HCT116 (cell line): ENCODE measurements around the gene TBC1D8. TPM values are rescaled to one million over a fixed set of nuclear protein-coding genes. Genes with fewer than 3 reads are reported as not detected.

ENCODE experiments used
- ATAC-seq: fragments of 200-7000 bp; cut with Tn5 transposase; 2 replicates; pipeline ENCODE4 v1.9.1; 2020; ENCODE audit warnings: mild to moderate bottlenecking, moderate library complexity
- BruUV-seq: library from RNA; stranded (reverse); fragments of 400-500 nt; replicated peaks from 2 replicates; lab custom pipeline; 2021; lab: Mats Ljungman, UMichigan
- CTCF ChIA-PET: fragments of 300-600 bp; sonication (Branson Sonifier 250); formaldehyde crosslinking; loops from one replicate; lab custom pipeline; 2021; ENCODE audit warnings: antibody characterized with exemption; lab: Charles Lee
- POLR2A ChIA-PET: fragments of 300-600, 350-600 bp; sonication (Branson Sonifier 250); formaldehyde crosslinking; loops from one replicate; lab custom pipeline; 2021; ENCODE audit warnings: antibody characterized with exemption; lab: Charles Lee
- RAD21 ChIA-PET, 2 experiments: fragments of 300-600 bp; sonication (Branson Sonifier 250); formaldehyde crosslinking; loops; one replicate each; lab custom pipeline; 2023; ENCODE audit warnings: low total read pairs in 2 of 2; ENCODE audit not compliant: uncharacterized antibody in 2 of 2, unreplicated experiment in 2 of 2, low non-redundant PET in 1 of 2; lab: Charles Lee
- DNase-seq: peaks from one replicate; pipeline ENCODE4 v3.0.0-alpha.2; 2010; ENCODE audit warnings: low read depth, low spot score
- H2AFZ ChIP-seq: fragments of 200-600 bp; shearing (Covaris generic), sonication (generic); 2 replicates; pipeline ENCODE4 v1.6.1; 2017; ENCODE audit warnings: low read depth, mixed run types, mixed read lengths, antibody characterized with exemption, low read length; ENCODE audit not compliant: poor library complexity, severe bottlenecking
- H3K27ac ChIP-seq: 2 replicates; pipeline ENCODE4 v1.5.1; 2012; ENCODE audit warnings: low read depth, low read length
- H3K27me3 ChIP-seq: fragments of 200-600 bp; sonication (generic); 2 replicates; pipeline ENCODE4 v1.6.1; 2016; ENCODE audit warnings: mixed run types, low read length, mixed read lengths; ENCODE audit not compliant: insufficient read depth
- H3K36me3 ChIP-seq, 2 experiments: fragments of 200-500 bp in 1 of 2; fragments of 200-600 bp in 1 of 2; sonication (Bioruptor generic) in 1 of 2; sonication (generic) in 1 of 2; 2 replicates each; pipeline versions ENCODE4 v1.5.1 to v1.6.1; 2014 to 2016; ENCODE audit warnings: low read length in 2 of 2, inconsistent platforms in 1 of 2, mixed read lengths in 1 of 2, mixed run types in 1 of 2; ENCODE audit not compliant: insufficient read depth in 2 of 2, control insufficient read depth in 1 of 2
- H3K4me1 ChIP-seq, 2 experiments: fragments of 200-600 bp in 1 of 2; sonication (generic) in 1 of 2; 2 replicates each; pipeline versions ENCODE4 v1.5.1 to v1.6.1; 2012 to 2017; ENCODE audit warnings: low read length in 2 of 2, inconsistent platforms in 1 of 2, mild to moderate bottlenecking in 1 of 2, mixed read lengths in 1 of 2, mixed run types in 1 of 2, moderate library complexity in 1 of 2; ENCODE audit not compliant: insufficient read depth in 2 of 2, control insufficient read depth in 1 of 2
- H3K4me2 ChIP-seq: fragments of 200-600 bp; sonication (generic); 2 replicates; pipeline ENCODE4 v1.6.1; 2017; ENCODE audit warnings: mixed run types, low read length, mixed read lengths
- H3K4me3 ChIP-seq, 2 experiments: fragments of 200-600 bp in 1 of 2; sonication (generic) in 1 of 2; replicated peaks in 1 of 2; 2 replicates each; pipeline ENCODE4 v1.5.1; 2011 to 2016; ENCODE audit warnings: low read length in 2 of 2, control low read depth in 1 of 2, low read depth in 1 of 2, mild to moderate bottlenecking in 1 of 2, mixed read lengths in 1 of 2, mixed run types in 1 of 2
- H3K79me2 ChIP-seq: fragments of 200-600 bp; sonication (generic); 2 replicates; pipeline ENCODE4 v1.6.1; 2017; ENCODE audit warnings: mild to moderate bottlenecking, mixed run types, low read length, moderate library complexity, mixed read lengths; ENCODE audit not compliant: insufficient read depth
- H3K9ac ChIP-seq: fragments of 200-600 bp; sonication (generic); 2 replicates; pipeline ENCODE4 v1.6.1; 2016; ENCODE audit warnings: low read length, mixed read lengths
- H3K9me2 ChIP-seq: fragments of 200-600 bp; sonication (generic), shearing (Covaris generic); 2 replicates; pipeline ENCODE4 v1.6.1; 2017; ENCODE audit warnings: mixed run types, mild to moderate bottlenecking, moderate library complexity; ENCODE audit not compliant: insufficient read depth
- H3K9me3 ChIP-seq, 2 experiments: fragments of 200-500 bp in 1 of 2; fragments of 200-600 bp in 1 of 2; sonication (Bioruptor generic) in 1 of 2; sonication (generic) in 1 of 2; 2 replicates each; pipeline ENCODE4 v1.6.1; 2014 to 2017; ENCODE audit warnings: low read length in 2 of 2, mixed read lengths in 2 of 2, inconsistent platforms in 1 of 2, low read depth in 1 of 2, mild to moderate bottlenecking in 1 of 2, mixed run types in 1 of 2, moderate library complexity in 1 of 2; ENCODE audit not compliant: control insufficient read depth in 1 of 2, insufficient read depth in 1 of 2
- H4K20me1 ChIP-seq: fragments of 200-600 bp; sonication (generic), shearing (Covaris generic); 2 replicates; pipeline ENCODE4 v1.6.1; 2017; ENCODE audit warnings: mixed run types, mild to moderate bottlenecking, moderate library complexity; ENCODE audit not compliant: insufficient read depth
- CBX3 ChIP-seq: IDR thresholded peaks from 2 replicates; pipeline ENCODE4 v1.6.1; 2012; ENCODE audit warnings: low read depth
- CEBPB ChIP-seq: IDR thresholded peaks from 2 replicates; pipeline ENCODE4 v1.6.1; 2012; ENCODE audit warnings: low read depth
- EGR1 ChIP-seq: IDR thresholded peaks from 2 replicates; pipeline ENCODE4 v1.6.1; 2012; ENCODE audit warnings: low read depth
- ELF1 ChIP-seq: IDR thresholded peaks from 2 replicates; pipeline ENCODE4 v1.6.1; 2012; ENCODE audit warnings: low read depth, borderline replicate concordance
- EZH2 ChIP-seq: fragments of 200-600 bp; sonication (generic); IDR thresholded peaks from 2 replicates; pipeline ENCODE4 v1.6.1; 2017; ENCODE audit warnings: antibody characterized with exemption, mixed run types
- EZH2phosphoT487 ChIP-seq: fragments of 200-600 bp; IDR thresholded peaks from 2 replicates; pipeline ENCODE4 v1.6.1; 2018; ENCODE audit warnings: antibody characterized with exemption, borderline replicate concordance
- FOSL1 ChIP-seq: IDR thresholded peaks from 2 replicates; pipeline ENCODE4 v1.6.1; 2012; ENCODE audit warnings: low read depth
- JUND ChIP-seq: IDR thresholded peaks from 2 replicates; pipeline ENCODE4 v1.6.1; 2012
- POLR2A ChIP-seq: IDR thresholded peaks from 2 replicates; pipeline ENCODE4 v1.7.0; 2011; ENCODE audit warnings: borderline replicate concordance; ENCODE audit not compliant: insufficient read depth, insufficient read length; ENCODE audit errors: extremely low read depth
- RAD21 ChIP-seq: IDR thresholded peaks from 2 replicates; pipeline ENCODE4 v1.6.1; 2012; ENCODE audit warnings: low read depth, mild to moderate bottlenecking
- SP1 ChIP-seq: IDR thresholded peaks from 2 replicates; pipeline ENCODE4 v1.6.1; 2012; ENCODE audit warnings: low read depth
- SRF ChIP-seq: IDR thresholded peaks from 2 replicates; pipeline ENCODE4 v1.6.1; 2012; ENCODE audit warnings: low read depth
- YY1 ChIP-seq: IDR thresholded peaks from 2 replicates; pipeline ENCODE4 v1.6.1; 2011; ENCODE audit warnings: low read length, low read depth, moderate library complexity, mild to moderate bottlenecking; ENCODE audit not compliant: insufficient replicate concordance; ENCODE audit errors: extremely low read depth
- intact Hi-C: fragments of 100-400 bp; cut with micrococcal nuclease; formaldehyde crosslinking; loops from 2 replicates; pipeline ENCODE4 v1.10.0; 2022
- total RNA-seq: library from RNA; stranded (reverse); gene quantifications from one replicate; pipeline ENCODE4 v1.2.1, GENCODE V29; 2021; ENCODE audit not compliant: unreplicated experiment
- TF ChIP-seq, protein P1 (sequence below): IDR thresholded peaks from 2 replicates; pipeline ENCODE4 v1.6.1; 2011; ENCODE audit warnings: mild to moderate bottlenecking, low read length, moderate library complexity; ENCODE audit not compliant: insufficient replicate concordance; ENCODE audit errors: extremely low read depth
- TF ChIP-seq, protein P2 (sequence below): IDR thresholded peaks from 2 replicates; pipeline ENCODE4 v1.6.1; 2012
- TF ChIP-seq, protein P3 (sequence below), 3 experiments: fragments of 200-600 bp in 1 of 3; sonication (generic) in 1 of 3; IDR thresholded peaks in 2 of 3; conservative IDR thresholded peaks in 1 of 3; 2 replicates each; pipeline ENCODE4 v1.5.1; 2012 to 2017; ENCODE audit warnings: low read depth in 2 of 3, low read length in 2 of 3, antibody characterized with exemption in 1 of 3, borderline replicate concordance in 1 of 3, control low read depth in 1 of 3, mild to moderate bottlenecking in 1 of 3, mixed read lengths in 1 of 3, mixed run types in 1 of 3, moderate library complexity in 1 of 3; ENCODE audit not compliant: insufficient read depth in 1 of 3
- TF ChIP-seq, protein P4 (sequence below): IDR thresholded peaks from 2 replicates; pipeline ENCODE4 v1.6.1; 2012; ENCODE audit warnings: low read depth
- TF ChIP-seq, protein P5 (sequence below): IDR thresholded peaks from 2 replicates; pipeline ENCODE4 v1.6.1; 2012

The TBC1D8 gene
- total RNA-seq, 1 experiment from 2014 or later, result 44.0 TPM

DNA sequence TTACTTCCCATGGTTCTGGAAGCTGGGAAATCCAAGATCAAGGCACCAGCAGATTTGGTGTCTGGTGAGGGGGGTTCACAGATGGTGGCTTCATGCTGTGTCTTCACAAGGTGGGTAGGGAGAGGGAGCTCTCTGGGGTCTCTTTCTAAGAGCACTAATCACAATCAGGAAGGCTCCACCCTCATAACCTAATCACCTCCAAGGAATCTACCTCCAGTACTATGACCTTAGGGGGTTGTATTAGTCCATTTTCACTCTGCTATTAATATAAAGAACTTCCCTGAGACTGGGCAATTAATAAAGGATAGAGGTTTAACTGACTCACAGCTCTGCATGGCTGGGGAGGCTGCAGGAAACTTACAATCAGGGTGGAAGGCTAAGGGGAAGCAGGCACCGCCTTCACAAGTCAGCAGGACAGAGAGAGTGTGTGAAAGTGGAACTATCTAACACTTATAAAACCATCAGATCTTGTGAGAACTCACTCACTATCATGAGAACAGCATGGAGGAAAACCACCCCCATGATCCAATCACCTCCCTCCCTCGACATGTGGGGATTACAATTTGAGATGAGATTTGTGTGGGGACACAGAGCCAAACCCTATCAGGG is 17.6 kb downstream of the TBC1D8 start:
- RAD21 ChIA-PET, result no interaction called here
- intact Hi-C loops, result no loop called here
- DNase-seq (no peak), ATAC-seq (no peak)
- H3K9me2 ChIP-seq, result no peaks in the 10 kb centered on the region
- H3K27ac ChIP-seq, result no peak overlapping the region
- CTCF ChIA-PET, result no interaction called here
- no peak overlapping the region for H3K4me2 ChIP-seq
- no peaks in the 10 kb centered on the region for H3K9me3 ChIP-seq
- no peak overlapping the region for H3K9ac ChIP-seq
- POLR2A ChIA-PET, result interaction anchor here (1.0 kb wide), 1 partner anchor 18 kb away, joined by 3 read pairs; the partner anchor contains the start of gene TBC1D8
- H4K20me1 ChIP-seq, result no peaks in the 10 kb centered on the region
- no peaks in the 10 kb centered on the region for H3K27me3 ChIP-seq
- H3K4me3 ChIP-seq, result no peak overlapping the region
- peaks cover 0 to 4% of the 10 kb centered on the region in 2 experiments; a peak in 1 of 4 replicates for H3K36me3 ChIP-seq
- peaks cover 24% of the 10 kb centered on the region in 2 experiments for H3K4me1 ChIP-seq
- H3K79me2 ChIP-seq, result peaks cover 78% of the 10 kb centered on the region
- TF ChIP-seq EZH2 (no peak), CBX3 (no peak), YY1 (no peak), CEBPB (no peak), SP1 (no peak), SRF (no peak), POLR2A (no peak), EGR1 (no peak), EZH2phosphoT487 (no peak), JUND (no peak), RAD21 (no peak), FOSL1 (no peak), ELF1 (no peak)
- TF ChIP-seq, protein P1, sequence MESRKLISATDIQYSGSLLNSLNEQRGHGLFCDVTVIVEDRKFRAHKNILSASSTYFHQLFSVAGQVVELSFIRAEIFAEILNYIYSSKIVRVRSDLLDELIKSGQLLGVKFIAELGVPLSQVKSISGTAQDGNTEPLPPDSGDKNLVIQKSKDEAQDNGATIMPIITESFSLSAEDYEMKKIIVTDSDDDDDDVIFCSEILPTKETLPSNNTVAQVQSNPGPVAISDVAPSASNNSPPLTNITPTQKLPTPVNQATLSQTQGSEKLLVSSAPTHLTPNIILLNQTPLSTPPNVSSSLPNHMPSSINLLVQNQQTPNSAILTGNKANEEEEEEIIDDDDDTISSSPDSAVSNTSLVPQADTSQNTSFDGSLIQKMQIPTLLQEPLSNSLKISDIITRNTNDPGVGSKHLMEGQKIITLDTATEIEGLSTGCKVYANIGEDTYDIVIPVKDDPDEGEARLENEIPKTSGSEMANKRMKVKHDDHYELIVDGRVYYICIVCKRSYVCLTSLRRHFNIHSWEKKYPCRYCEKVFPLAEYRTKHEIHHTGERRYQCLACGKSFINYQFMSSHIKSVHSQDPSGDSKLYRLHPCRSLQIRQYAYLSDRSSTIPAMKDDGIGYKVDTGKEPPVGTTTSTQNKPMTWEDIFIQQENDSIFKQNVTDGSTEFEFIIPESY, result no peak
- TF ChIP-seq, protein P2, sequence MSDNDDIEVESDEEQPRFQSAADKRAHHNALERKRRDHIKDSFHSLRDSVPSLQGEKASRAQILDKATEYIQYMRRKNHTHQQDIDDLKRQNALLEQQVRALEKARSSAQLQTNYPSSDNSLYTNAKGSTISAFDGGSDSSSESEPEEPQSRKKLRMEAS, result no peak
- TF ChIP-seq, protein P3, sequence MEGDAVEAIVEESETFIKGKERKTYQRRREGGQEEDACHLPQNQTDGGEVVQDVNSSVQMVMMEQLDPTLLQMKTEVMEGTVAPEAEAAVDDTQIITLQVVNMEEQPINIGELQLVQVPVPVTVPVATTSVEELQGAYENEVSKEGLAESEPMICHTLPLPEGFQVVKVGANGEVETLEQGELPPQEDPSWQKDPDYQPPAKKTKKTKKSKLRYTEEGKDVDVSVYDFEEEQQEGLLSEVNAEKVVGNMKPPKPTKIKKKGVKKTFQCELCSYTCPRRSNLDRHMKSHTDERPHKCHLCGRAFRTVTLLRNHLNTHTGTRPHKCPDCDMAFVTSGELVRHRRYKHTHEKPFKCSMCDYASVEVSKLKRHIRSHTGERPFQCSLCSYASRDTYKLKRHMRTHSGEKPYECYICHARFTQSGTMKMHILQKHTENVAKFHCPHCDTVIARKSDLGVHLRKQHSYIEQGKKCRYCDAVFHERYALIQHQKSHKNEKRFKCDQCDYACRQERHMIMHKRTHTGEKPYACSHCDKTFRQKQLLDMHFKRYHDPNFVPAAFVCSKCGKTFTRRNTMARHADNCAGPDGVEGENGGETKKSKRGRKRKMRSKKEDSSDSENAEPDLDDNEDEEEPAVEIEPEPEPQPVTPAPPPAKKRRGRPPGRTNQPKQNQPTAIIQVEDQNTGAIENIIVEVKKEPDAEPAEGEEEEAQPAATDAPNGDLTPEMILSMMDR (IDR thresholded peaks at IDR 0.05 in 2 of 3, conservative IDR thresholded peaks at IDR 0.05 in 1 of 3; ENCODE audit: borderline replicate concordance in 1 of 3, insufficient read depth in 1 of 3, low read depth in 2 of 3, low read length in 2 of 3), result no peak
- TF ChIP-seq, protein P4, sequence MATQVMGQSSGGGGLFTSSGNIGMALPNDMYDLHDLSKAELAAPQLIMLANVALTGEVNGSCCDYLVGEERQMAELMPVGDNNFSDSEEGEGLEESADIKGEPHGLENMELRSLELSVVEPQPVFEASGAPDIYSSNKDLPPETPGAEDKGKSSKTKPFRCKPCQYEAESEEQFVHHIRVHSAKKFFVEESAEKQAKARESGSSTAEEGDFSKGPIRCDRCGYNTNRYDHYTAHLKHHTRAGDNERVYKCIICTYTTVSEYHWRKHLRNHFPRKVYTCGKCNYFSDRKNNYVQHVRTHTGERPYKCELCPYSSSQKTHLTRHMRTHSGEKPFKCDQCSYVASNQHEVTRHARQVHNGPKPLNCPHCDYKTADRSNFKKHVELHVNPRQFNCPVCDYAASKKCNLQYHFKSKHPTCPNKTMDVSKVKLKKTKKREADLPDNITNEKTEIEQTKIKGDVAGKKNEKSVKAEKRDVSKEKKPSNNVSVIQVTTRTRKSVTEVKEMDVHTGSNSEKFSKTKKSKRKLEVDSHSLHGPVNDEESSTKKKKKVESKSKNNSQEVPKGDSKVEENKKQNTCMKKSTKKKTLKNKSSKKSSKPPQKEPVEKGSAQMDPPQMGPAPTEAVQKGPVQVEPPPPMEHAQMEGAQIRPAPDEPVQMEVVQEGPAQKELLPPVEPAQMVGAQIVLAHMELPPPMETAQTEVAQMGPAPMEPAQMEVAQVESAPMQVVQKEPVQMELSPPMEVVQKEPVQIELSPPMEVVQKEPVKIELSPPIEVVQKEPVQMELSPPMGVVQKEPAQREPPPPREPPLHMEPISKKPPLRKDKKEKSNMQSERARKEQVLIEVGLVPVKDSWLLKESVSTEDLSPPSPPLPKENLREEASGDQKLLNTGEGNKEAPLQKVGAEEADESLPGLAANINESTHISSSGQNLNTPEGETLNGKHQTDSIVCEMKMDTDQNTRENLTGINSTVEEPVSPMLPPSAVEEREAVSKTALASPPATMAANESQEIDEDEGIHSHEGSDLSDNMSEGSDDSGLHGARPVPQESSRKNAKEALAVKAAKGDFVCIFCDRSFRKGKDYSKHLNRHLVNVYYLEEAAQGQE, result no peak
- TF ChIP-seq, protein P5, sequence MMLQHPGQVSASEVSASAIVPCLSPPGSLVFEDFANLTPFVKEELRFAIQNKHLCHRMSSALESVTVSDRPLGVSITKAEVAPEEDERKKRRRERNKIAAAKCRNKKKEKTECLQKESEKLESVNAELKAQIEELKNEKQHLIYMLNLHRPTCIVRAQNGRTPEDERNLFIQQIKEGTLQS, result no peak
- H2AFZ ChIP-seq, result no peak overlapping the region
- BruUV-seq, result no TSS peak
